NB4 (cell line): Measurements from ENCODE around the gene CTXN1.

Experiments
- CTCF ChIP-seq: IDR thresholded peaks from one replicate; pipeline ENCODE4 v1.5.1; 2012; ENCODE audit warnings: low read depth, low read length
- MYC ChIP-seq: IDR thresholded peaks from 2 replicates; pipeline ENCODE4 v1.6.1; 2011; ENCODE audit warnings: low read depth, low read length
- POLR2A ChIP-seq: IDR thresholded peaks from 2 replicates; pipeline ENCODE4 v1.6.1; 2011; ENCODE audit warnings: mild to moderate bottlenecking; ENCODE audit not compliant: insufficient read length; ENCODE audit errors: extremely low read depth
- TF ChIP-seq, protein P1 (sequence below): IDR thresholded peaks from 2 replicates; pipeline ENCODE4 v1.6.1; 2011; ENCODE audit warnings: low read depth, low read length

DNA sequence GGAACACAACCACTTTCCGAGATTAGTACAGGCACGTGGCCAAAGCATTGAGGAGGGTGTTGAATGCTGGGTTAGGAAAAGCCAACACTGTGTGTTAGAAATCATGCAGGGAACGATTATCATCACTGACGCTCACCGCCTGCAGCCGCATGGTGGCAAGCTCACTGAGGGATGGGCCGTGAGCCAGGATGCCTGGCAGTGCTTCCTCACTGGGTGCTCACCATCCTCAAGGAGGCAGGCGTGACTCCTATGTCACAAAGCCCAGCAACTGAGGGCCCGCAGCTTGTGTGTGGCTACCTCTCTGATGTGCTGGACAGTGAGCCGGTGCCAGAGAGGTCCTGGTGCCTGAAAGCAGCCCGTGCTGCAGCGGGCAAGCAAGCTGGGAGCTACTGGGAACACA, 47.9 kb upstream of the CTXN1 start:
- TF ChIP-seq CTCF (no peak), POLR2A (no peak), MYC (no peak)
- TF ChIP-seq, protein P1, sequence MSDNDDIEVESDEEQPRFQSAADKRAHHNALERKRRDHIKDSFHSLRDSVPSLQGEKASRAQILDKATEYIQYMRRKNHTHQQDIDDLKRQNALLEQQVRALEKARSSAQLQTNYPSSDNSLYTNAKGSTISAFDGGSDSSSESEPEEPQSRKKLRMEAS = no peak
